Measurements from ENCODE around the gene TMEM192.

DNA sequence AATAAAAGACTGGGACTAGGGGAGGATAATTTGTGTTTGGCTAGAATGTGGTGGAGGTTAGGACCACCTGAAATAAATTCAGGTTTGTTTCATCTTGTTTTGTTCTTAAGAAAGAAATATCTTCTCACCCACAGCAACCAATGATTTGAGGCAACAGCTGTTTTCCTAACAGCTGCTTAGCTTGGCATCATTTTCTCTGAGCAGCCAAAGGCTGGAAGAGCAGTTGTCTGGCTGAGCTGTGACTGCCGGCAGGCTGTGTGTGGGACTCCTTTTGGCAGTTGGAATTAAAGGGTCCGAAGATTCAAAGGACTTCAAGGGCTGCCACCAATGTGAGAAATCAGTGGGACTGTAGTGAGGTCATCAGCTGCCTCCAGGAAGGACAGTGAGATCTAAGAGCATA, 54.0 kb downstream of the TMEM192 start:
- TF ChIP-seq, protein P1, sequence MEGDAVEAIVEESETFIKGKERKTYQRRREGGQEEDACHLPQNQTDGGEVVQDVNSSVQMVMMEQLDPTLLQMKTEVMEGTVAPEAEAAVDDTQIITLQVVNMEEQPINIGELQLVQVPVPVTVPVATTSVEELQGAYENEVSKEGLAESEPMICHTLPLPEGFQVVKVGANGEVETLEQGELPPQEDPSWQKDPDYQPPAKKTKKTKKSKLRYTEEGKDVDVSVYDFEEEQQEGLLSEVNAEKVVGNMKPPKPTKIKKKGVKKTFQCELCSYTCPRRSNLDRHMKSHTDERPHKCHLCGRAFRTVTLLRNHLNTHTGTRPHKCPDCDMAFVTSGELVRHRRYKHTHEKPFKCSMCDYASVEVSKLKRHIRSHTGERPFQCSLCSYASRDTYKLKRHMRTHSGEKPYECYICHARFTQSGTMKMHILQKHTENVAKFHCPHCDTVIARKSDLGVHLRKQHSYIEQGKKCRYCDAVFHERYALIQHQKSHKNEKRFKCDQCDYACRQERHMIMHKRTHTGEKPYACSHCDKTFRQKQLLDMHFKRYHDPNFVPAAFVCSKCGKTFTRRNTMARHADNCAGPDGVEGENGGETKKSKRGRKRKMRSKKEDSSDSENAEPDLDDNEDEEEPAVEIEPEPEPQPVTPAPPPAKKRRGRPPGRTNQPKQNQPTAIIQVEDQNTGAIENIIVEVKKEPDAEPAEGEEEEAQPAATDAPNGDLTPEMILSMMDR (conservative IDR thresholded peaks at IDR 0.05; ENCODE audit: low read length), result no peak
- no peak for TF ChIP-seq EZH2phosphoT487 (IDR thresholded peaks at IDR 0.05; ENCODE audit: borderline replicate concordance, low read depth, low read length)
